GM21737 (cell line): Measurements from ENCODE around the gene KCTD7.
A peak's percentile ranks its signal among the peaks of the same experiment; 100 is the strongest.
"Not testable (repeated sequence)": the region's sequence is repeated elsewhere in the genome, so short reads cannot be mapped to it uniquely, and the experiment has no call there.

Experiments
- ATAC-seq: cut with Tn5 transposase; IDR thresholded peaks from one replicate; pipeline ENCODE4 v1.9.1; 2021; ENCODE audit warnings: mild to moderate bottlenecking, moderate library complexity; ENCODE audit not compliant: unreplicated experiment

KCTD7 gene

DNA sequence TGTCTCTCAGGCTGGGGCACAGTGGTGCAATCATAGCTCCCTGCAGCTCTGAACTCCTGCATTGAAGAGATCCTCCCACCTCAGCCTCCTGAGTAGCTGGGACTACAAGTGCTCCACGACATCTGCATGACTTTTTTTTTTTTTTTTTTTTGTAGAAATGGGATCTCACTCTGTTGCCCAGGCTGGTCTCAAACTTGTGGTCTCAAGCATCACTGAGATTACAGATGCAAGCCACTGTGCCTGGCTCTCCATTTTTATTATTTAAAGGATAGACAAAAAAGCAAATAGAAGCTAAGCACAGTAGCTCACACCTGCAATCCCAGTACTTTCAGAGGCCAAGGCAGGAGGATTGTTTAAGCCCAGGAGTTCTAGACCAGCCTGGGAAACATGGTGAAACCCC, 13.0 kb upstream of the KCTD7 start:
- no peak for ATAC-seq

DNA sequence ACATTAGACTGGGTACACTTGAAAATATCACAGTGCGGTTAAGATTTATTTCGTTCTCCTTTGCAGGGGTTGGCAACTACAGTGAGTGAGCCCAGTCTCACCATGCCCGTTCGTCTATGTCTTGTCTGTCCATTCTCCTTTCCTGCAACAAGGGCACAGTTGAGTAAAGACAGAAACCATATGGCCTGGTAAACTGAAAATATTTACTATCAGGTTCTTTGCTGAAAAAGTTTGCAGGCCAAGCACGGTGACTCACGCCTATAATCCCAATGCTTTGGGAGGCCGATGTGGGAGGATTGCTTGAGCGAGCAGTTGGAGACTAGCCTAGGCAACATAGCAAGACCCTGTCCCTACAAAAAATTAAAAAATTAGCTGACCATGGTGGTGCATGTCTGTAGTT, 11.4 kb upstream of the KCTD7 start:
- ATAC-seq: no peak

DNA sequence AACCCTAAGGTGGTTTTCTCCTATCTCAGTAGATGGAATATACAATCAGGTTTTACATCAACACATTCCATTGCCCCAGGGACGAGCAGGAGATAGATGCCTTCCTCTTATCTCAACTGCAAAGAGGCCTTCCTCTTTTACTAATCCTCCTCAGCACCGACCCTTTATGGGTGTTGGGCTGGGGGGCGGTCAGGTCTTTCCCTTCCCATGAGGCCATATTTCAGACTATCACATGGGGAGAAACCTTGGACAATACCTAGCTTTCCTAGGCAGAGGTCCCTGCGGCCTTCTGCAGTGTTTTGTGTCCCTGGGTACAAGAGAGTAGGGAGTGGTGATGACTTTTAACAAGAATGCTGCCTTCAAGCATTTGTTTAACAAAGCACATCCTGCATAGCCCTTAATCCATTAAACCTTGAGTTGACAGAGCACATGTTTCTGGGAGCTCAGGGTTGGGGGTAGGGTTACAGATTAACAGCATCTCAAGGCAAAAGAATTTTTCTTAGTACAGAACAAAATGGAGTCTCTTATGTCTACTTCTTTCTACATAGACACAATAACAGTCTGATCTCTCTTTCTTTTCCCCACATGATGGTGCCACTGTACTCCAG, 9.2 kb upstream of the KCTD7 start:
- ATAC-seq: not testable (repeated sequence)

DNA sequence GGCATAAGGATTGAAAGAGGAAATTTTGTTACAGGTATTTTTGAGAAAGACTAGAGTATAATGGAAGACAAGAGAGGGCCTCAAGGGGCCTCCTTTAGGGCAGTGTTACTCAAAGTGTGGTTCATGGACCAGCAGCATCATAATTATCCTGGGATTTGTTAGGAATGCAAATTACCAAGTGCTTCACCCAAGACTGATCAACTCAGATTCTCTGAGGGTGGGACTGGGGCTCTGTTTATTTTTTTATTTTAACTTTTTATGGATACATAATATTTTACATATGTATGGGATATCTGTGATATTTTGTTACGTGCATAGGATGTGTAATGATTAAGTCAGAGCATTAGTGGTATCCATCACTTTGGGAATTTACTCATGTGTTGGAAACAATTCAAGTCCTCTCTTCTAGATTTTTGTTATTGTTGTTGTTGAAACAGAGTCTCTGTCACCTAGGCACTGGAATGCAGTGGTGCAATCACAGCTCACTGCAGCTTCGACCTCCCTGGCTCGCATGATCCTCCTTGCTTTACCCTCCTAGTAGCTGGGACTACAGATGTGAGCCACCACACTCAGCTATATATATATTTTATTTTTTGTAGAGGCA, 2.2 kb upstream of the KCTD7 start:
- no peak for ATAC-seq

DNA sequence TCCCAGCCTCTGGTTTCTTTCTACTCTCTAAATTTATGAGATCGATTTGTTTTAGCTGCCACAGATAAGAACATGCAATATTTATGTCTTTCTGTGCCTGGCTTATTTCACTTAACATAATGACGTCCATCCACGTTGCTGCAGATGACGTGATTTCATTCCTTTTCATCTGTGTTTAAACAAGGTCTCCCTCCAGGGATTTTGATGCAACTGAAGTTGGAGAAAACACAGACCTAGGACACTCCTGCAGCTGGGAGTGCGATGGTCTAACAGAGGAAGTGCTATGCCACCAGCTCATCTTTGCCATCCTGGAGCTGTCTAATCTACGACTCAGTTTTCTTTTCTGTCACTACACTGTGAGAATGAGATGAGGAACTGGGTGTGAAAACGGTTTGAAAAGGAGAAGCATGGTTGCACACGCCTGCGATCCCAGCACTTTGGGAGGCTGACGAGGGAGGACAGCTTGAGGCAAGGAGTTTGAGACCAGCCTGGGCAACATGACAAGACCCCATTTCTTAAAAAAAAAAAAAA, 1.5 kb upstream of the KCTD7 start:
- no peak for ATAC-seq

DNA sequence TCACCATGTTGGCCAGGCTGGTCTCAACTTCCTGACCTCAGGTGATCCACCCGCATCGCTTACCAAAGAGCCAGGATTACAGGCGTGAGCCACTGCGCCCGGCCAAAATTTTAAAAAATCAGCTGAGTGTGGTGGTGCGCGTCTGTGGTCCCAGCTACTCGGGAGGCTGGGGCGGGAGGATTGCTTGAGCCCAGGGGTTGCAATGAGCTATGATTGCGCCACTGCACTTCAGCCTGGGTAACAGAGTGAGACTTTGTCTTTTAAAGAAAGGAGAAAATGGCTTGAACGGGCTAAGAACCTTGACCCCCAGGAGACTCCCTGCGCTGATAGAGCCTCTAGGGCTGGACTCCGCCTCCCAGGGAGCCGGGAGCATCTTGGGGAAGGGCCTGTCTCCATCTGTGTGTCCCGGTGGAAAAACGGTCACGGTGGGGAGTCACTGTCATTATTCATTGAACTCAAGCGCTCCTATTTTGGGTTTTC, 760 bp upstream of the KCTD7 start:
- peak; percentile 0 for ATAC-seq

DNA sequence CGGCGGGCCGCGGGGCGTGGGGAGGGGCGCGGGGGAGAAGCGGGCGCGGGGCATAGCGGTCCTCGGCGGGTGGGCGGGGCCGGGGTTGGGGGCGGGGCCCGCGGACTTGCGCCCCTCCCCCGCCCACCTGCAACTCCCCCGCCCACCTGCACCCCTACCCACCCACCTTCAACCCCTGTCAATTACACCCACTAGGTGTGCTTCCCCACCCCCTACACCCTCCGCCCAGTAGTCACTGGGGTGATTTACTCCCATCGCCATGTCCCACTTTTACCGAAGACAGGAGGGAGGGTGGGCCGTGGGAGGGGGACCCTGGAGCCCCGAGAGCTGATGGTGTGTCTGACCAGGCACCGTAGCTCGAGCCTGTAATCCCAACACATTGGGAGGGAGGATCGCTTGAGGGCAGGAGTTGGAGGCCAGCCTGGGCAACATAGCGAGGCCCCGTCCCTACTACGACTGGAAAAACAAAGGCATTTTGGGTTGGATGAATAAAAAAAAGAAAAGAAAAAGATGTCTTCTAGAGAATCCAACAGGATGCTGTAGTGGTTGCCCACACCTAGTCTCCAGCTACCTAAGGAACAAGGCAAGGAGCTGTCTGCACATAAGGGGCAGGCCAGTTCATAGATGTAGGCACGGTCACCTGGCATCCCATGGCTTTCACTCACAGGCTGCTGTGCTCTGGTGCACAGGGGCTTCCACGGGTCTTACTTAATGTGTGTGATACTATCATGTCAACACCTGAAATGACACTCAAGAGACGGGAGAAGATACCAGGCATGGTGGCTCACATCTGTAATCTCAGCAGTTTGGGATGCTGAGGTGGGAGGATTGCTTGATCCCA, 761 bp downstream of the KCTD7 start:
- ATAC-seq: peak; percentile 7

DNA sequence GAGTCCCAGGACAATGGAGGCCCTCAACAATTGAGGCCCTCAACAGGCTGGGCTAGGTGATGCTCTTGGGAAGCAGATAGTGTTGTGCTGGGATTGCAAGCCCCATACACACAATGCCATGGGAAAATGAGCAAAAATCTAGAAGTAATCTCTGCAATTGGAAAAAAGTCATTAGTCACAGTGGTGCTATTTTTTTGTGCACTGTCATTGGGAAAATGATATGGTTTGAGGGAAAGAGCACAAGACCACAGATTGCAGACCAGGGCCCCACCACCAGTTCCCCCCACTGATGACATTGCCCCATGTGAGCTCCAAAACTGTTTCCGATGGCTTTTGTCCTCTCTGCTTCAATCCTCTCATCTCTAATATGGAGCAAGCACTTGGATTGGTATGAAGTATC, 1.9 kb downstream of the KCTD7 start:
- ATAC-seq: no peak

DNA sequence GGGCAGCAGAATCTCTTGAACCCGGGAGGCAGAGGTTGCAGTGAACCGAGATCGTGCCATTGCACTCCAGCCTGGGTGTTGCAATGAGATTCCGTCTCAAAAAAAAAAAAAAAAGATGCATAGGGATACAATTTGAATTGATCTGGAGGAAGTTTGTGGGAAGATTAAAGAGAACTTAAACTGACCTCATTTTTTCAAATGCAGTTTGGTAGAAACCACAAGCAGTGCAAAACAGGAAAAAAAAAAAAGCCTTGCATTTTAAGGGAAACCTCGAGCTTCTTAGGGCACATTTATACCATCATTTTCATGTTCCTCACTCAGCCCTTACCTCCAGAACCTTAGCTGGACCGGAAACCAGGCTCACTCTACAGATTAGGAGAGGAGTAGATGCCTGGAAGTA, 2.8 kb downstream of the KCTD7 start:
- no peak for ATAC-seq

DNA sequence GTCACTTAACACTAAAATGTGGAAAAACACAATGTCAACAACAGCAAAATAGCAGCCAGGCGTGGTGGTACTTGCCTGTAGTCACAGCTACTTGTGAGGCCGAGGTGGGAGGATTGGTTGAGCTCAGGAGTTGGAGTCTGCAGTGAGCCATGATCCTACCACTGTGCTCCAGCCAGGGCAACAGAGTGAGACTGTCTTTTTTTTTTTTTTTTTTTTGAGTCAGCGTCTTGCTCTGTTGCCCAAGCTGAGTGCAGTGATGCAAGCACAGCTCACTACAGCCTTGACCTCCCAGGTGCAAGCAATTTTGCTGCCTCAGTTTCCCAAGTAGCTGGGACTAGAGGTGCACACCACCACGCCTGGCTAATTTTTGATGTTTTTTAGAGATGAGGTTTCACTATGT, 6.1 kb downstream of the KCTD7 start:
- no peak for ATAC-seq

DNA sequence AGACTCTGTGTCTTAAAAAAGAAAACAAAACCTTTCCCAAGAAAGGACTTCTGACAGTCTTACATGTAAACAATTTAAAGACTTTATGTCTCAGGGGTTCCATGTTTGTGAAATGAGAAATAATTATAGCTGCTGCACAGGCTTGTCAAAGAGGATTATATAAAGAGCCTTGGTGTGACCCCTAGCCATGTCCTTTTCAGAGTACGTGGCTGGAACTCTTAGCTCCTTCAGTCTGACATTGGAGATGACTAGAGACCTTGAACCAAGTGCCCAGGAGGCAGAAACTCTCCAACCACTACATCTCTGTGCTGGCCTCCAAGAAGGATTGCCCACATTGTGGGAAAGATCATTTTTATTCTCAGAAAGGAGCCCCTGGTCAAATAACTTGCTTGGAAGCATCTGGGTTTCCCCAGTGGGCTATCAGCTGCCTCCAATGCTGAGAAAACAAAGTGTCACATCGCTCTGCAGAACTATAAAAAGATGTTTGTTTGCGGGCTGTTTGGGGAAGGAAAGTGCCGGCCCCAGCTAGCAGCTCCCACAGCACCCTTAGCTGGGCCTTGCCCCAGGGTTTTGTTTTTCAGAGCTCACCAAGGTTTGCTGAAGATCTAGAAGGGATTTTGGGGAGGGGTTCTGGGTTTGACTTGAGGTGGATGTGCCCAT, 6.8 kb downstream of the KCTD7 start:
- ATAC-seq: not testable (repeated sequence)

DNA sequence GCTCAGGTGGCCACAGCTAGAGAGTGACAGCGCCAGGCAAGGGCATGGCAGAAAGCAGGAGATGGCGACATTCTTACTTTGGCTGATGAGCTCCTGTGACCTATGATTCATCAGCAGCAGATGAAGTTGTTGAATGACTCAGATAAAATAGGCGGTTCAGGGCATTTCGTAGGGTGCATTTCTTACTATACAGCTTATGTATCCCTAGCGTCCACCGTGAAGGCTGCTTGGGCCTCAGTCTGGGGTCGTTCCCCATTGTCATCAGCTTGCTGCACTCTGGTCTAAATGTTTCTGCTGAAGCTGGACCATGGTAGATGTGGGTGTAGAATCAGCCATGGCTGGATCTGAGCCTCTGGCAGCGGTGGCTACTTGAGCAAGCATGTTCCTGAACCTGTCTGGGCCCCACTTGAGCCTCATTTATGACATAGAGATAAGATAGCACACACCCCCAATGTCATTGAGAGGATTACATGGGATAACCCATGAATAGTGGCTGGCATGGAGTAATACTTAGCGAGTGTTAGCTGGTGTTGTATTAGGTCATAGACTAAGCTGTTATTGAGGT, 7.4 kb downstream of the KCTD7 start:
- ATAC-seq: not testable (repeated sequence)

DNA sequence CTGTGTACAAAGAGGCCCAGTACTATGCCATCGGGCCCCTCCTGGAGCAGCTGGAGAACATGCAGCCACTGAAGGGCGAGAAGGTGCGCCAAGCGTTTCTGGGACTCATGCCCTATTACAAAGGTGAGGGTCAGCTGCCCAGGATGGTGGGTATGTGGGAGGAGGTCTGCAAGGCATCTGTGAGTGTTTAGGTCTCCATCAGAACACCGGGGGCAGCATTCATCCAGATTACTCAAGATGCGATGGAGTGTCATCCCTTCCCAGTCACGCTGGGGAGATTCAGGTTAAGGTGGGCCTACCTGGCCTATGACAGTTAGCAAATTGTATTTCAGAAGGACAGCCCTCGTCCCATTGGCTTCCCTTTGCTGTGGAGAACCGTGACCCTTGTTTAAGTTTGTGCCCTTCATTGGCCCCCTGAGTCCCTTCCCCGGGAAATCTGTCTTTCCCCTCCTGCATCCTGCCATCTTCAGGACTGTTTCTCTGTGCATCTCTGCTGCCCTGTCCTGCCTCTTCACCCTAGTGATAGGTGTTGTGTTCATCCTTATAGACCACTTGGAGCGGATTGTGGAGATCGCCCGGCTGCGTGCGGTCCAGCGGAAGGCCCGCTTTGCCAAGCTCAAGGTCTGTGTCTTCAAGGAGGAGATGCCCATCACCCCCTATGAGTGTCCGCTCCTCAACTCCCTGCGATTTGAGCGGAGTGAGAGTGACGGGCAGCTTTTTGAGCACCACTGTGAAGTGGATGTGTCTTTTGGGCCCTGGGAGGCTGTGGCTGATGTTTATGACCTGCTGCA, 9.8 kb downstream of the KCTD7 start:
- ATAC-seq: no peak

DNA sequence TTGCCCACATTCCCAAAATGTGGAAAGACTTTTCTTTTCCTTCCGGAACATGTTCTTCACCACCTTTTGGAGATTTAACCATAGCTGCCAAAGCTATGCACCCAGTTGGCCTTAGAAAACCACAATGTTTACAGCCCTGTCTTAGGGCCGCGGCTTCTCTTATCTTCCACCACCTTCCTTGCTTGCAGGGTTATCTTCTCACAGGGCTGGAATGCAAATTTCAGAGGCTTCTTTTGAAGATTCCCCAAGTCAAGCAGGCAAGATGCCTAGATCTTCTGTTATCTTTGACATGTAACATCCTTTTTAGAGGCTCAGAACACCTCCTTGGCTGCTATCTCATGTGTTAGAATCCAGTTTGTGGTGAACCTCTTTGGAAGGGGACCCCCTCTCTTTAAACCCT, 11.1 kb downstream of the KCTD7 start:
- no peak for ATAC-seq

DNA sequence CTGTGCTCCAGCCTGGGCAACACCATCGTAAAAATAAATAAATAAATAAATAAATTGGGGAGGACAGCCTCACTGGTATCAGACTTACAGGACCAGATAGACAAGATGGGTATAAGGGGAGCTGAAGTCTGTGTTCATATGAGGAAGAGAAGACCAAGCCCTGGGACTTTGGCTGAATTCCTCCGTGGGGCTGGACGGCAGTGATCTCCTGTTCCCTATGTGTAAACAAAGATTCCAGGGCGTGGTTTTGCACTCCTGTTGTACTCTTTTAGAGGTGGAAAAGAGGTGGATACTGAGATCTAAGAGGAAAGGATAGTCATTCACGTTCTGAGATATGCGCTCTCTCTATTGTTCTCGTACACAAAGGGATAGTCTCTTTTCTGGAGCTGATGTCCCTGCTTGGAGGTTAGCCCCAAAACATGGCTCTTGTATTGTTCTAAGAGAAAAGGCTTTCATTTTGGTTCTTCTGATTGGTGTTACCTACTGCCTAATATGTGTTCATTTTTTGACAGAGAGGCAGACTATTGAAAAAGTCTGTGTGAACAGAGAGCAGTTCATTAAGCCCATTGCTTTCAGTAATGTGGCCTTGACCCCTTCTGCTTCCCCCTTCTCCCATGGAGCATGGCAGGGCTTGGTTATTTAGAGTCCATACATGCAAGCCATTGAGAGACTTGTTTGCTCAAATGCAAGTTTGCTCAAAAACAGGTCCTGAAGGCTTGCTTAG, 12.3 kb downstream of the KCTD7 start:
- ATAC-seq: no peak

DNA sequence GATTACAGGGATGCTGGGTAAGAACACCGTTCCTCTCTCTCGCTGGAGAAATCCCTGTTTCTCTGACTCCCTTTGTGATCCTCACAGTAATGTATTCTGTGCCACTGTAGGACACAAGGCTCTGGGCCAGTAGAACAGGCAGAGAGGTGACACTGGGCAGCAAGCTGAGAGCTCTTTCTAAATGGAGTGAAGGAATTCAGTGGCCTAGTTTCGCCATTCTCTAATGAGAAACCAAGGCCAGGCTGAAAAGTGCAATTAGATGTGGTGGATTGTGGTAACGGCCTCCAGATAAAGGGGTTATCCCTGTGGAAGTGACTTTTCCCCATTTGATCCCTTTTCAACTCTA, 12.8 kb downstream of the KCTD7 start:
- no peak for ATAC-seq

DNA sequence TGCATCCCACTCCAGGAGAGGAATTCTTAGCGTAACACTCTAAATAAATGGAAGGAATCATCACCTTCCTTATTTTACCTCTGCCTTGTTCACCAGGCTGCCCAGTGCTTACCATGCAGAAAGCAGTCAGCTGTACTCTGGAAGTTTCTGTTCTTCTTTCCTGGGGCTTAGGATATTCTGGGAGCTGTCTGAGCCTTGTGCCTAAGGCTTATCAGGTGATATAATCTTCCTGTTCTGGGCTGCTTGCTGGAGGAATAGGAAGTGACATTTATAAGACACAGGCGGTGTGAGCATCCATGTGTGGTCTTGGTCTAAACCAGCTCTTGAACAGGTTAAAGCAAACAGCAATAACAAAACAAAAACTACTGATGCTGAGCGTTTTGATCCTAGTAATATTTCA, 13.5 kb downstream of the KCTD7 start:
- ATAC-seq: no peak

DNA sequence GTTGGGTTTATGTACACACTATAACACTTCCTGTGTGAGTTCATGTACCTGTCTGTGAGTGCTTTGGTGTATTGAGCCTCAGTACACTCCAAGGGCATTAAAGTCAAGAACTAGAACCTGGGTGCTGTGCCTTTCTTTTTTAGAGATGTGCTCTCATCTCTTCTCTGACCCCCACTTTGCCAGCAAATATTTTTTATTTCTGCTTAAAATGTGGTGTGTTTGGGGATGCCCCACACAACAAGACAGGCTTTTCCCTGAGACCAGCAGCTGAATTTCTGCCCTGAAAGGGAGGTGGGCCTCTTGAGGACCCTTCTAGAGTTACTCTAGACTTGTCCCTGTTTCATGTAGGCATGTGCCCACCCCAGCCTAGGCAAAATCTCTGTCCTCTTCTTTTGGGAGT, 14.3 kb downstream of the KCTD7 start:
- ATAC-seq: no peak

DNA sequence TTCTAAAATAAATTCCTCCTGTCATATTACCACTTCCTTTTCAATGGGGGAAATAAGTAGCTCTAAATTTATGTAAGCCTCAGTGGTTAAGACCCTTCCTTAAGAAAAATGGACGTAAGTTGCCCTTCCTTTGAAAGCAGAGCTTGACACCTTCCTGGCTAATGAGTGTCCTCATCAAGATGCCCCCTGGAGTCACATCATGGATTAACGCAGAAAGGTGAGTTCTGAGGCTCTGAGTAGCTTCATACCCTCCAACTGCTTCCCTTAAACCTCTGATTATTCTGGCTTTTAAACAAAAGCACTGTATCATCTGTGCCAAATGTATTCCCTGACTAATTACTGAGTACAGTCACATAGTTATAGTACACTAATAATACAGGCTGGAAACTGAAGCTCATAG, 14.7 kb downstream of the KCTD7 start:
- ATAC-seq: no peak

DNA sequence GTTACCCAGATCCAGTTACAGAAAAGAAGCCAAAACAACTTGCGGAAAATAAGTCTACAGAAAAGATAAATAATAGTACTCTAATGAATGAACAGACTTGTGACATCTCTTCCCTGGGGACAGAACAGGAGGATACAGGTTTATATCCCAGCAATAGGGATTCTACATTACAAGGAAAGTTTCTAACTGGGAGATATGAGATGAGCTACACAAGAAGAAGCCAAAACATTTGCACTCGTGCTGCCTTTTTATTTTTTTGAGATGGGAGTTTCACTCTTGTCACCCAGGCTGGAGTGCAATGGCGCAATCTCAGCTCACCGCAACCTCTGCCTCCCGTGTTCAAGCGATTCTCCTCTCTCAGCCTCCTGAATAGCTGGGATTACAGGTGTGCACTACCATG, 22.3 kb downstream of the KCTD7 start:
- not testable (repeated sequence) for ATAC-seq
